Adrenal gland (tissue), 5 donors: ENCODE data around the gene CD2.

ENCODE experiments used
- POLR2A ChIP-seq, 2 donors: fragments of 450-650 bp; IDR thresholded peaks; one replicate each; pipeline ENCODE4 v1.6.1; 2017; ENCODE audit warnings: antibody characterized with exemption in 2 of 2, mild to moderate bottlenecking in 2 of 2, moderate library complexity in 1 of 2
- TF ChIP-seq, protein P1 (sequence below), 6 experiments: fragments of 450-650 bp in 4 of 6; fragments of 200-600 bp in 2 of 6; sonication (generic) in 1 of 6; IDR thresholded peaks; 1 replicate in 5 of 6; 2 replicates in 1 of 6; pipeline versions ENCODE4 v1.5.1 to v1.8.0; 2016 to 2021; ENCODE audit warnings: antibody characterized with exemption in 6 of 6, mild to moderate bottlenecking in 2 of 6, moderate library complexity in 1 of 6
- donor health status: DM: no; HTN: no; CAD: no.

DNA sequence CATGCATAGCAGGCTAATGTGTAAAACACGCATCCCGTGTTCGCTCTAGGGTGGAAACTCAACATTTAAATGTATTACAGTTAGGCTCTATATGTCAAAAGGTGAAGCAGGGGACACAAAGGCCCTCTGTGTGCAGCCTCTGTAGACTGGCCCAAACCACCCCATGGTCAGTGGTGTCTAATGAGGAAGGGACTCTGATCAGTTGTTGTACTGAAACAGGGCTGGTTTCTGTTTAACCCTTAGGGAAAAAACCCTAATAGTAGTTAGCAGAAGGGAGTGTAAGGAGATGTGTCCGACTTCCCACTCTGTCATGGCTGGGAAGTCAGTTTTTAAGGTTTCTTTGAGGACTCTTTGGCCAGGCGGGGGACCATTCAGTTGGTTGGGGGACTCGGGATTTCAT lies 21.5 kb upstream of the CD2 start:
- TF ChIP-seq, protein P1, sequence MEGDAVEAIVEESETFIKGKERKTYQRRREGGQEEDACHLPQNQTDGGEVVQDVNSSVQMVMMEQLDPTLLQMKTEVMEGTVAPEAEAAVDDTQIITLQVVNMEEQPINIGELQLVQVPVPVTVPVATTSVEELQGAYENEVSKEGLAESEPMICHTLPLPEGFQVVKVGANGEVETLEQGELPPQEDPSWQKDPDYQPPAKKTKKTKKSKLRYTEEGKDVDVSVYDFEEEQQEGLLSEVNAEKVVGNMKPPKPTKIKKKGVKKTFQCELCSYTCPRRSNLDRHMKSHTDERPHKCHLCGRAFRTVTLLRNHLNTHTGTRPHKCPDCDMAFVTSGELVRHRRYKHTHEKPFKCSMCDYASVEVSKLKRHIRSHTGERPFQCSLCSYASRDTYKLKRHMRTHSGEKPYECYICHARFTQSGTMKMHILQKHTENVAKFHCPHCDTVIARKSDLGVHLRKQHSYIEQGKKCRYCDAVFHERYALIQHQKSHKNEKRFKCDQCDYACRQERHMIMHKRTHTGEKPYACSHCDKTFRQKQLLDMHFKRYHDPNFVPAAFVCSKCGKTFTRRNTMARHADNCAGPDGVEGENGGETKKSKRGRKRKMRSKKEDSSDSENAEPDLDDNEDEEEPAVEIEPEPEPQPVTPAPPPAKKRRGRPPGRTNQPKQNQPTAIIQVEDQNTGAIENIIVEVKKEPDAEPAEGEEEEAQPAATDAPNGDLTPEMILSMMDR (IDR thresholded peaks at IDR 0.05), result no peak
- no peak for TF ChIP-seq POLR2A (IDR thresholded peaks at IDR 0.05)
